Measurements from ENCODE around the gene ARL2BP.

DNA sequence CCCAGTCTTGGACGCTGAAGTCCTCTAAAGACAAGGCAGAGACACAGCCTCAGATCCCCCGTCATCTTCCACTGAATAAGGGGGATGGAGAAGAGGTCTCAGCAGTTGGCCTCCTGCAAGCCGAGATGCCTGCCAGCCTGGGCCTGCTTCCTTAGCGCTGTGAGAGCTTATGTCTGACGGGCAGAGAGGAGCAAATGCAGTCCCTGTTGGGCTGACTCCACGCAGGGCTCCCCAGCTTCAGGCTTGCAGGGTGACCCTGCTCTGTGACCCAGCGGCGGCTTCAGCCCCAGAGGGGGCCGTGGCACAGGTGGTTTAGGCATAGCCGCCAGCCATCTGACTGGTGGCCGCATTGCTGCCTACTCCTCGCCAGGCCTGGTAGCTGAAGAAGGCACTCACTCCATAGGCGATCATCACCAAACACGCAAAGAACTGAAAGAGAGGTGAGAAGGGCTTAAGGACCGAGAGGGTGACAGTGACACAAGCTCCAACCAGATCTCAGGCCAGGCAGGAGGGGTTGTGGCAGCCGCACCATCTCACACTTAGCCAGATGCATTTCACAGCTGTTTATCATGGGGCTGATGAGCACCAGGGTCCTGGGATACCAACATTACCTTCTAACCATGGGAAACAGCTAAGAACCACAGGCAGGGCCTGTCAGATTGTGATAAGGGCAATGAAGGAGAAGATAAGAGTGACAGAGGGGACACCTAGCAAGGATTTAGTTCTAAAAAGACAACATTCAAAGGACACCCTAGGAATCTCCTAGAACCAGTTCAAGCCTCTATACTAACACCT, 11.7 kb downstream of the ARL2BP start:
- TF ChIP-seq EZH2phosphoT487 (IDR thresholded peaks at IDR 0.05; ENCODE audit: insufficient read depth, low read depth) (no peak), EZH2 (IDR thresholded peaks at IDR 0.05; ENCODE audit: insufficient read depth, poor library complexity, severe bottlenecking) (no peak)

Data from GM23248 (cell line).